HepG2 (cell line): ENCODE data around the gene ATRN.

ENCODE experiments used
- JUNB ChIP-seq: sonication (generic); formaldehyde crosslinking; IDR thresholded peaks from 2 replicates; pipeline ENCODE4 v1.8.0; 2022; ENCODE audit warnings: missing genetic modification reagents, mild to moderate bottlenecking, borderline replicate concordance
- NR3C1 ChIP-seq: sonication (generic); formaldehyde crosslinking; IDR thresholded peaks from 2 replicates; pipeline ENCODE4 v1.4.0; 2020; ENCODE audit warnings: missing genetic modification reagents
- POLR2A ChIP-seq, 2 experiments: IDR thresholded peaks; 2 replicates each; pipeline ENCODE4 v1.6.1; 2011; ENCODE audit warnings: low read depth in 2 of 2, low read length in 2 of 2, mild to moderate bottlenecking in 1 of 2, moderate library complexity in 1 of 2; ENCODE audit not compliant: insufficient read depth in 1 of 2
- SUZ12 ChIP-seq: fragments of 150-350 bp; IDR thresholded peaks from 2 replicates; pipeline ENCODE4 v1.6.1; 2014; ENCODE audit warnings: low read depth, low read length
- TBP ChIP-seq: sonication (generic); formaldehyde crosslinking; IDR thresholded peaks from 2 replicates; pipeline ENCODE4 v1.5.0; 2020; ENCODE audit warnings: missing genetic modification reagents
- ZFP1 ChIP-seq: IDR thresholded peaks from 2 replicates; pipeline ENCODE4 v1.6.1; 2016
- TF ChIP-seq, protein P1 (sequence below): sonication (generic); formaldehyde crosslinking; IDR thresholded peaks from 2 replicates; pipeline ENCODE4 v1.4.0; 2020; ENCODE audit warnings: missing genetic modification reagents, mild to moderate bottlenecking, borderline replicate concordance

DNA sequence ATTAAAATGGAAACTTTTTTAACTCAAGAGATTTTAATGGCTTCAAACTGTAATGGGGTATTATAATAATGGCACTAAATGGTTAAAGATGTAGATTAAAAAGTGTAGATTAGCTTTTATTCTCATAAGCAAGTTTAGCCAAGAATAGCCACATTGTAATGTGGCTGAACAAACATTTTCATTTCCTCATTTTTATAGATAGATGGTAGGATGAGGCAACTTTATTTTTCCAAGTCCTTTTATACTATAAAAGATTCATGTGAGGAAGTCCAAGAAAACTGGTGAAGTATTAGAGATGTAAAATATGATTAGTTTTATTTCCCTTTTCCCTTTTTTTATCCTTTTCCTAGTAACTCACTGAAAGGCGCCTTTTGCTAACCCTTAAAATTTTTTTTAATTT is 88.8 kb downstream of the ATRN start:
- TF ChIP-seq TBP (CRISPR knock-in tag): no peak
- TF ChIP-seq JUNB (CRISPR knock-in tag): no peak
- TF ChIP-seq POLR2A (IDR thresholded peaks at IDR 0.05; ENCODE audit: insufficient read depth in 1 of 2, low read depth in 2 of 2, low read length in 2 of 2): no peak
- no peak for TF ChIP-seq NR3C1 (CRISPR knock-in tag)
- TF ChIP-seq SUZ12: no peak
- TF ChIP-seq, protein P1, sequence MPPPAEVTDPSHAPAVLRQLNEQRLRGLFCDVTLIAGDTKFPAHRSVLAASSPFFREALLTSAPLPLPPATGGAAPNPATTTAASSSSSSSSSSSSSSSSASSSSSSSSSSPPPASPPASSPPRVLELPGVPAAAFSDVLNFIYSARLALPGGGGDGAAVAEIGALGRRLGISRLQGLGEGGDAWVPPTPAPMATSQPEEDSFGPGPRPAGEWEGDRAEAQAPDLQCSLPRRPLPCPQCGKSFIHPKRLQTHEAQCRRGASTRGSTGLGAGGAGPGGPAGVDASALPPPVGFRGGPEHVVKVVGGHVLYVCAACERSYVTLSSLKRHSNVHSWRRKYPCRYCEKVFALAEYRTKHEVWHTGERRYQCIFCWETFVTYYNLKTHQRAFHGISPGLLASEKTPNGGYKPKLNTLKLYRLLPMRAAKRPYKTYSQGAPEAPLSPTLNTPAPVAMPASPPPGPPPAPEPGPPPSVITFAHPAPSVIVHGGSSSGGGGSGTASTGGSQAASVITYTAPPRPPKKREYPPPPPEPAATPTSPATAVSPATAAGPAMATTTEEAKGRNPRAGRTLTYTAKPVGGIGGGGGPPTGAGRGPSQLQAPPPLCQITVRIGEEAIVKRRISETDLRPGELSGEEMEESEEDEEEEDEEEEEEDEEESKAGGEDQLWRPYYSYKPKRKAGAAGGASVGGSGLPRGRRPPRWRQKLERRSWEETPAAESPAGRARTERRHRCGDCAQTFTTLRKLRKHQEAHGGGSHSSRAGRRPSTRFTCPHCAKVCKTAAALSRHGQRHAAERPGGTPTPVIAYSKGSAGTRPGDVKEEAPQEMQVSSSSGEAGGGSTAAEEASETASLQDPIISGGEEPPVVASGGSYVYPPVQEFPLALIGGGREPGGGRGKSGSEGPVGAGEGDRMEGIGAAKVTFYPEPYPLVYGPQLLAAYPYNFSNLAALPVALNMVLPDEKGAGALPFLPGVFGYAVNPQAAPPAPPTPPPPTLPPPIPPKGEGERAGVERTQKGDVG (CRISPR knock-in tag): no peak
- TF ChIP-seq ZFP1 (CRISPR knock-in tag): no peak
